Epithelial cell of esophagus (primary cell): ENCODE data around the gene NEK8.
A peak's percentile ranks its signal among the peaks of the same experiment; 100 is the strongest.

Source experiments
- DNase-seq: peaks from one replicate; pipeline ENCODE4 v3.0.0; 2010; ENCODE audit warnings: low read depth
- H3K4me3 ChIP-seq: 2 replicates; pipeline ENCODE4 v1.5.1; 2011; ENCODE audit warnings: mild to moderate bottlenecking, low read length, control low read depth
- TF ChIP-seq, protein P1 (sequence below): IDR thresholded peaks from 2 replicates; pipeline ENCODE4 v1.5.1; 2011; ENCODE audit warnings: low read depth, mild to moderate bottlenecking, low read length, control low read depth, inconsistent platforms; ENCODE audit not compliant: insufficient read depth; ENCODE audit errors: missing control alignments

The NEK8 gene

GRCh38 chr17:28755486-28755885 is 26.9 kb downstream of the NEK8 start:
- no peak for DNase-seq
- TF ChIP-seq, protein P1, sequence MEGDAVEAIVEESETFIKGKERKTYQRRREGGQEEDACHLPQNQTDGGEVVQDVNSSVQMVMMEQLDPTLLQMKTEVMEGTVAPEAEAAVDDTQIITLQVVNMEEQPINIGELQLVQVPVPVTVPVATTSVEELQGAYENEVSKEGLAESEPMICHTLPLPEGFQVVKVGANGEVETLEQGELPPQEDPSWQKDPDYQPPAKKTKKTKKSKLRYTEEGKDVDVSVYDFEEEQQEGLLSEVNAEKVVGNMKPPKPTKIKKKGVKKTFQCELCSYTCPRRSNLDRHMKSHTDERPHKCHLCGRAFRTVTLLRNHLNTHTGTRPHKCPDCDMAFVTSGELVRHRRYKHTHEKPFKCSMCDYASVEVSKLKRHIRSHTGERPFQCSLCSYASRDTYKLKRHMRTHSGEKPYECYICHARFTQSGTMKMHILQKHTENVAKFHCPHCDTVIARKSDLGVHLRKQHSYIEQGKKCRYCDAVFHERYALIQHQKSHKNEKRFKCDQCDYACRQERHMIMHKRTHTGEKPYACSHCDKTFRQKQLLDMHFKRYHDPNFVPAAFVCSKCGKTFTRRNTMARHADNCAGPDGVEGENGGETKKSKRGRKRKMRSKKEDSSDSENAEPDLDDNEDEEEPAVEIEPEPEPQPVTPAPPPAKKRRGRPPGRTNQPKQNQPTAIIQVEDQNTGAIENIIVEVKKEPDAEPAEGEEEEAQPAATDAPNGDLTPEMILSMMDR = no peak

GRCh38 chr17:28756049-28756804 is 27.6 kb downstream of the NEK8 start:
- H3K4me3 ChIP-seq = no peak overlapping the region
- TF ChIP-seq, protein P1 = no peak
- no peak for DNase-seq

More at GRCh38 chr17:28755486-28755885, 26.9 kb downstream of the NEK8 start:
- H3K4me3 ChIP-seq = no peak overlapping the region

- TF ChIP-seq, protein P1 = no peak
Observed at GRCh38 chr17:28758411-28759121, 30.0 kb downstream of the NEK8 start.

GRCh38 chr17:28759256-28759865 is 30.8 kb downstream of the NEK8 start:
- no peak for DNase-seq
- TF ChIP-seq, protein P1 = no peak
- H3K4me3 ChIP-seq = no peak overlapping the region

More at GRCh38 chr17:28758411-28759121, 30.0 kb downstream of the NEK8 start:
- DNase-seq = no peak
- no peak overlapping the region for H3K4me3 ChIP-seq

GRCh38 chr17:28760601-28761562 is 32.3 kb downstream of the NEK8 start:
- no peak overlapping the region for H3K4me3 ChIP-seq
- TF ChIP-seq, protein P1 = no peak
- peak; percentile 70 for DNase-seq

DNA sequence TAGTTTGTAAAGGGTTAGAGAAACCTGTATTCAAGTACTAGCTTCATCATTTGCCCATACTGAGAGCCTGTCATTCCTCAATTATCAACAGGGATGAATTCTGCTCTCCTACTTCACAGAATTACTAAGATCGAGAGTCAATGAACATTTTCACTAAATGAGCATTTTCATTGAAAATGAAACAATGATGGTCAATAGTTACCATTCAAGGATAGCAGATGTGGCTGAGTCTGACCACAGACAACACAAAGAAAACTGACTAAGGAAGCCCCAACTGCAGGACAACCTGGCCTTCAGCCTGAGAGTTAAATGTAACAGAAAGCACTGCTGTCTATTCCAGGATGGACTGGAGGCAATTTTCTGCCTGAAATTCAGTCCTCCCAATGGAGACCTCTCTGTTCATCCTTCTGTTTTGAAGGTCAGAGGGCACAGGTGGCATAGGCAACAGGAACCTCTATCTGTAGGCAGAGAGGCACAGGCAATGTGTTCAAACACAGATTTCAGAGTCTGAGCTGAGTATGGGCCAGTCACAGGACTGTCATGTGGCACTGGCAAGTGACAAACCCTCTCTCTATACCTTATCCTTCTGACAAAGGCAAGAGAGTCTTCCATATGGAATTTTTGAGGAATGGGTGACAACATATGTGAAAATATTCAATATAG is 34.7 kb downstream of the NEK8 start:
- DNase-seq = no peak
- no peak overlapping the region for H3K4me3 ChIP-seq
- TF ChIP-seq, protein P1 = no peak
